ENCODE data around the gene SOBP.
A peak's percentile ranks its signal among the peaks of the same experiment; 100 is the strongest.

Gene SOBP

DNA sequence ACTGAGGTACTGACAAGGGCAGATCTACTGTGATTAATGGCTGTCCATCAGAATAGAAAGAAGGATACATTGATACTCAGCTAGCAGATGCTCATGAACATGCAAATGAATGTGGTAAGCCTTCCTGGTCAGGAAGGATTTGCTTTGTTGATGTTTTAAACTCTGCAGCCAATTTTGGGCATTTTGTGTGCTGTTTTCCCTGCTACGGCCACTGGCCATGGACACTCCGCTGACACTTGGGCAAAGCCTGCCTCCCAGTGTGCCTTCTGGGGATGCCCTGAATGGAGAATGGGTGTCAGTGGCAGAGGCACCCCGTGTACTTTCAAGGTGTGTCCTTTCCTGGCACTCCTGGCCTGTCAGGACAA, 113.1 kb downstream of the SOBP start:
- TF ChIP-seq, protein P1, sequence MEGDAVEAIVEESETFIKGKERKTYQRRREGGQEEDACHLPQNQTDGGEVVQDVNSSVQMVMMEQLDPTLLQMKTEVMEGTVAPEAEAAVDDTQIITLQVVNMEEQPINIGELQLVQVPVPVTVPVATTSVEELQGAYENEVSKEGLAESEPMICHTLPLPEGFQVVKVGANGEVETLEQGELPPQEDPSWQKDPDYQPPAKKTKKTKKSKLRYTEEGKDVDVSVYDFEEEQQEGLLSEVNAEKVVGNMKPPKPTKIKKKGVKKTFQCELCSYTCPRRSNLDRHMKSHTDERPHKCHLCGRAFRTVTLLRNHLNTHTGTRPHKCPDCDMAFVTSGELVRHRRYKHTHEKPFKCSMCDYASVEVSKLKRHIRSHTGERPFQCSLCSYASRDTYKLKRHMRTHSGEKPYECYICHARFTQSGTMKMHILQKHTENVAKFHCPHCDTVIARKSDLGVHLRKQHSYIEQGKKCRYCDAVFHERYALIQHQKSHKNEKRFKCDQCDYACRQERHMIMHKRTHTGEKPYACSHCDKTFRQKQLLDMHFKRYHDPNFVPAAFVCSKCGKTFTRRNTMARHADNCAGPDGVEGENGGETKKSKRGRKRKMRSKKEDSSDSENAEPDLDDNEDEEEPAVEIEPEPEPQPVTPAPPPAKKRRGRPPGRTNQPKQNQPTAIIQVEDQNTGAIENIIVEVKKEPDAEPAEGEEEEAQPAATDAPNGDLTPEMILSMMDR (conservative IDR thresholded peaks at IDR 0.05; ENCODE audit: low read depth, low read length) = no peak
- DNase-seq (ENCODE audit: low read depth) = no peak
- H3K4me3 ChIP-seq (ENCODE audit: low read depth, low read length) = no peak overlapping the region

GRCh38 chr6:107604549-107604948, 114.6 kb downstream of the SOBP start:
- TF ChIP-seq, protein P1 (conservative IDR thresholded peaks at IDR 0.05; ENCODE audit: low read depth, low read length) = no peak
- DNase-seq (ENCODE audit: low read depth) = no peak
- H3K4me3 ChIP-seq (ENCODE audit: low read depth, low read length) = no peak overlapping the region

GRCh38 chr6:107606407-107606806, 116.5 kb downstream of the SOBP start:
- TF ChIP-seq, protein P1 (conservative IDR thresholded peaks at IDR 0.05; ENCODE audit: low read depth, low read length) = no peak
- DNase-seq (ENCODE audit: low read depth) = no peak

DNA sequence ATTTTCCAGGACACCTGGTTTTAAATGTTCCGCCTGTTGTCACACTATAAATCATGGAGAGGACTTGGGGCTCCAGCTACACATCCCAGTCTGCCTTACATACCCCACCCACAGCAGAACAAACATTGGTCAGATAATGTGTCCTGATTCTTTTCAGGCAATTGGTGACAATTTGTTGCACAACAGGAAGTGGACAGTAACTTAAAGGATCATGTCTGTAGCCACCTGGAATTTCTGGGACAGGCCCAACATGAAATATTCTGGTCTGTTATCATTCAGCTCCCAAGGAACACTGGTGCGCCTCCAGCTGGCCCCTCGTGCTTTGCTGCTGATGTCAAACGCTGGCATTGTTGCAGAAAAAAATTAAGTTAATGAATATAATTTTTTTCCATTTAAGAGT, 117.2 kb downstream of the SOBP start:
- DNase-seq (ENCODE audit: low read depth) = no peak
- TF ChIP-seq, protein P1 (conservative IDR thresholded peaks at IDR 0.05; ENCODE audit: low read depth, low read length) = no peak
- no peak overlapping the region for H3K4me3 ChIP-seq (ENCODE audit: low read depth, low read length)

More at GRCh38 chr6:107606407-107606806, 116.5 kb downstream of the SOBP start:
- H3K4me3 ChIP-seq (ENCODE audit: low read depth, low read length) = no peak overlapping the region

DNA sequence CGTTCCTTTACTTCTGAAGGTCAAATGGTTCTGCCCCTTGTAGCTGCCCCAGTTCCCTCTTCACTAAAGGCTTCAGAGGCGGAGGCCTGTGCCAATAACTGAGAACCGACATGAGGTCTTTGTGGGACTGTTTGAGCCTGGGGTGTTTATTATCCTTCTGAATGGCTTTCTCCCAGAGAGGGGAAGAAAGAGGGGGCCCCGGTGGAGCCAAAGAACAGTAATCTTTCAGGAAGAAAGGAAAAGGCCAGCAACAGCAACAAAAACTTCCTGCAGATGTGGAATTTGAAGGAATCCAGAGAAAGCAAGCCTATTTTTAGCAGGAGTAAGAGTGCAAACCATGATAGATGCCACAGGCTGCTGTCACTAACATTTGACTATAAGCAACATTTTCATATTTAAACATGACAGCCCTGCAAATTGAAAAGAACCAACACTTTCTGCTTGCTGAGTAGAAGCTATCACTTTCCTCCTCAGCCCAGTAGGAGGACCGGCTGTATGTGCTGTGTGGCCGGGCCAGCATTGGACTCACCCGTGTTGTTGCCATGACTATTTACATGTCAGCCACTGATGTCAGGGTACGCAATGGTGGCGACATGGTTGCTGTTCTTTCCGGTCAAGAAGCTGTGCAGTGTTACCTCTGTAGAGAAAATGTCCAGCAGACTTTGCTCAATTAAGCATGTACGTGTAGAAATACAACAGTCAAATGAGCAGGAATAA, 121.3 kb downstream of the SOBP start:
- peak; percentile 13 for DNase-seq (ENCODE audit: low read depth)
- TF ChIP-seq, protein P1 (conservative IDR thresholded peaks at IDR 0.05; ENCODE audit: low read depth, low read length) = peak; percentile 8
- no peak overlapping the region for H3K4me3 ChIP-seq (ENCODE audit: low read depth, low read length)

DNA sequence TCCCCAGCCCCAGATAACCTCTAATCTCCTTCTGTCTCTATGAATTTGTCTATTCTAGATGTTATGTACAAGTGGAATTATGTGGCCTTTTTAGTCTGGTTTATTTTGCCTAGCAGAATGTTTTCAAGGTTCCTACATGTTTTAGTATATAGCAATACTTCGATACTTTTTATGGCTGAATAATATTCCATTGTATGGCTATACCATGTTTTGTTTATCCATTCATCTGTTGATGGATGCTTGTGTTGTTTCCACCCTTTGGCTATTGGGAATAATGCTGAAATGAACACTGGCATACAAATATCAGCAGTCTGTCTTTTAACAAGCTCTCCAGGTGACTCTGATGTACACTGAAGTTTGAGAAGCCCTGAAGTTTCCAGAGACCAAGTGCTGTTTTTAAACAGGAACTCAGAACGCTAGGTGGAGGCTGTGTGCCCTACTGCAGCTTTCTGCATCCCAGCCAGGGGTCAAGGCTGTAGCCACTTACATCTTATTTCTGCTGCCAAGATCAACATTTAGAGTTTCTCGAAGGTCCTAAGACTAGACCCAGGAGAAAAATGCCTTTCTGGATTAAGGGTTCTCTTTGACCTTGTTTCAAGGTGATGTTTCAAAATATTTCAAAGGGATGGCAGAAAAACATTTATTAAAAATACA, 123.0 kb downstream of the SOBP start:
- TF ChIP-seq, protein P1 (conservative IDR thresholded peaks at IDR 0.05; ENCODE audit: low read depth, low read length) = peak; percentile 47
- no peak overlapping the region for H3K4me3 ChIP-seq (ENCODE audit: low read depth, low read length)
- DNase-seq (ENCODE audit: low read depth) = peak; percentile 53

All from choroid plexus epithelial cell (primary cell).